ENCODE data around the gene RARS1.

RARS1 gene

DNA sequence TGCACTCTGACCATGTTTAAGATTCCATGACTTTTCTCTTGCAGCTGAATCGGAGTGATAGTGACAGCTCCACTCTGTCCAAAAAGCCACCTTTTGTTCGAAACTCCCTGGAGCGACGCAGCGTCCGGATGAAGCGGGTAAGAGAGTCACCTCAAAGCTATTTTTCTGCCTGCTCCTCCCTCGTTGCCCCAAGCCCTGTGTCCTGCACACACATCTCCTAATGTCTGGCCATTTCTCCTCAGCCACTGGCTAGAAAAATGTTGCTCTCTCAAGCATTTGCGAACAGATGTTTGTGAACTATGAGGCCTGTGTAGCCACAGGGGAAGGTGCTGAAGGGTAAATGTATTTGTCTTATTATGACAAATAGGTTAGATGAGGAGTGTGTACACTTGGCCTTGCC is 25.7 kb upstream of the RARS1 start:
- Histone ChIP-seq H3K27ac (ENCODE audit: low read depth, low read length) (no peak overlapping the region), H4K20me1 (ENCODE audit: control insufficient read depth, insufficient read depth, low read depth, low read length) (no peaks in the 10 kb centered on the region), H3F3A (ENCODE audit: control insufficient read depth, insufficient read depth) (no peaks in the 10 kb centered on the region), H3K27me3 (ENCODE audit: control insufficient read depth, low read length) (no peaks in the 10 kb centered on the region), H3K36me3 (ENCODE audit: control insufficient read depth, low read length) (no peaks in the 10 kb centered on the region), H3K4me3 (ENCODE audit: low read length) (no peak overlapping the region), H3K4me2 (ENCODE audit: low read length) (no peak overlapping the region), H3K9me3 (ENCODE audit: control insufficient read depth, insufficient read depth, low read length) (no peaks in the 10 kb centered on the region), H3K79me2 (ENCODE audit: control insufficient read depth, low read length) (no peaks in the 10 kb centered on the region), H3K4me1 (ENCODE audit: control insufficient read depth, low read length) (no peaks in the 10 kb centered on the region), H3K9me2 (replicated peaks; ENCODE audit: control insufficient read depth, low read length) (no peaks in the 10 kb centered on the region)
- TF ChIP-seq CTCF (IDR thresholded peaks at IDR 0.05; ENCODE audit: low read depth, low read length, poor library complexity, severe bottlenecking) (no peak), EZH2phosphoT487 (IDR thresholded peaks at IDR 0.05; ENCODE audit: borderline replicate concordance, low read length) (no peak)

DNA sequence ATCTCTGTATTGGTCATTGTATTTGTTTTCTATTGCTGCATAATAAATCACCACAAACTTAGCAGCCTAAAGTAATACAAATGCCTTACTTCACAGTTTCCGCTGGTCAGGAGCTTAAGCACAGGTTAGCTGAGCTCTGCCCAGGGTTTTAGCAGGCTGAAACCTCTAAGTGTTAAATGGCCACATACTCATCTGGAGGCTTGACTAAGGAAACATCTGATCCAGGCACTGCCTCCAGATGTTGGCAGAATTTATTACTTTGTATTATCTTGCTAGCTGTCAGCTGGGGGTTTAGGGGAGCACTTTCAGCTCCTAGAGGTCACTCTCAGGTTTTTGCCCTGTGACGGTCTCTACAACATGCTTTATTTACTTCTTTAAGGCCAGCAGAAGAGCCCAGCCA is 23.2 kb upstream of the RARS1 start:
- TF ChIP-seq CTCF (IDR thresholded peaks at IDR 0.05; ENCODE audit: low read depth, low read length, poor library complexity, severe bottlenecking) (no peak), EZH2phosphoT487 (IDR thresholded peaks at IDR 0.05; ENCODE audit: borderline replicate concordance, low read length) (no peak)
- Histone ChIP-seq H3K9me2 (replicated peaks; ENCODE audit: control insufficient read depth, low read length) (no peaks in the 10 kb centered on the region), H3K4me2 (ENCODE audit: low read length) (no peak overlapping the region), H3F3A (ENCODE audit: control insufficient read depth, insufficient read depth) (no peaks in the 10 kb centered on the region), H3K4me1 (ENCODE audit: control insufficient read depth, low read length) (no peaks in the 10 kb centered on the region), H4K20me1 (ENCODE audit: control insufficient read depth, insufficient read depth, low read depth, low read length) (no peaks in the 10 kb centered on the region), H3K79me2 (ENCODE audit: control insufficient read depth, low read length) (no peaks in the 10 kb centered on the region), H3K27ac (ENCODE audit: low read depth, low read length) (no peak overlapping the region), H3K36me3 (ENCODE audit: control insufficient read depth, low read length) (no peaks in the 10 kb centered on the region), H3K27me3 (ENCODE audit: control insufficient read depth, low read length) (no peaks in the 10 kb centered on the region), H3K4me3 (ENCODE audit: low read length) (no peak overlapping the region), H3K9me3 (ENCODE audit: control insufficient read depth, insufficient read depth, low read length) (no peaks in the 10 kb centered on the region)

DNA sequence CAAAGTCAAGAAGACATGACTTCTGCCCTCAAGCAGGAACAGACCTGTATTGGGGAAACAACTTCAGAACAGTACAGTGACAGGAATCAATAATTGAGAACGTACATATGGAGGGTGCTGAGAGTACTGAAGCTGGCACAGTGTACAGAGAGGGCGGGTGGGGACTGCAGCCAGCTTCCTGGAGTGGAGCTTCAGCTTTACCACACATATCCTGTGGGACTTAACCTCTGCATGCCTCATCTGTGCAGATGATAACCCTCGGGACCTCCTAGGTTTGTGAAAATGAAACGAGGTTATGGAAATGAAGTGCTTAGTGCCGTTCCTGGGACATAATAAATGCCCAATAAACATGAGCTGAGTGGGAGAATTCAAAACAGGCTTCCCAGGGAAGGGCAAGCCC is 22.1 kb upstream of the RARS1 start:
- Histone ChIP-seq H3K4me2 (ENCODE audit: low read length) (no peak overlapping the region), H3K79me2 (ENCODE audit: control insufficient read depth, low read length) (no peaks in the 10 kb centered on the region), H3K4me1 (ENCODE audit: control insufficient read depth, low read length) (no peaks in the 10 kb centered on the region), H3K27ac (ENCODE audit: low read depth, low read length) (no peak overlapping the region), H3K9me3 (ENCODE audit: control insufficient read depth, insufficient read depth, low read length) (no peaks in the 10 kb centered on the region), H3K9me2 (replicated peaks; ENCODE audit: control insufficient read depth, low read length) (no peaks in the 10 kb centered on the region), H3K36me3 (ENCODE audit: control insufficient read depth, low read length) (no peaks in the 10 kb centered on the region), H3K4me3 (ENCODE audit: low read length) (no peak overlapping the region), H4K20me1 (ENCODE audit: control insufficient read depth, insufficient read depth, low read depth, low read length) (no peaks in the 10 kb centered on the region), H3K27me3 (ENCODE audit: control insufficient read depth, low read length) (no peaks in the 10 kb centered on the region), H3F3A (ENCODE audit: control insufficient read depth, insufficient read depth) (no peaks in the 10 kb centered on the region)
- TF ChIP-seq CTCF (IDR thresholded peaks at IDR 0.05; ENCODE audit: low read depth, low read length, poor library complexity, severe bottlenecking) (no peak), EZH2phosphoT487 (IDR thresholded peaks at IDR 0.05; ENCODE audit: borderline replicate concordance, low read length) (no peak)

DNA sequence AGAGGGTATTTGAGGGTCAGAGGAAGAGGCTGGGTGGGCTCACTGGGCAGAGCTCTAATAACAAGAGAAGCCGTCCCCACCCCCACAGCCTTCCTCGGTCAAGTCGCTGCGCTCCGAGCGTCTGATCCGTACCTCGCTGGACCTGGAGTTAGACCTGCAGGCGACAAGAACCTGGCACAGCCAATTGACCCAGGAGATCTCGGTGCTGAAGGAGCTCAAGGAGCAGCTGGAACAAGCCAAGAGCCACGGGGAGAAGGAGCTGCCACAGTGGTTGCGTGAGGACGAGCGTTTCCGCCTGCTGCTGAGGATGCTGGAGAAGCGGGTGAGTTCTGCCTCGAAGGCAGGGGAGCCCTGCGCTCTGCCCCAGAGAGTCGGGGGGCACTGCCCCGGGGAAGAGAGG is 21.6 kb upstream of the RARS1 start:
- Histone ChIP-seq H3K27ac (ENCODE audit: low read depth, low read length) (no peak overlapping the region), H3K9me3 (ENCODE audit: control insufficient read depth, insufficient read depth, low read length) (no peaks in the 10 kb centered on the region), H3K36me3 (ENCODE audit: control insufficient read depth, low read length) (no peaks in the 10 kb centered on the region), H3F3A (ENCODE audit: control insufficient read depth, insufficient read depth) (no peaks in the 10 kb centered on the region), H3K27me3 (ENCODE audit: control insufficient read depth, low read length) (no peaks in the 10 kb centered on the region), H3K4me2 (ENCODE audit: low read length) (no peak overlapping the region), H3K4me1 (ENCODE audit: control insufficient read depth, low read length) (no peaks in the 10 kb centered on the region), H3K4me3 (ENCODE audit: low read length) (no peak overlapping the region), H4K20me1 (ENCODE audit: control insufficient read depth, insufficient read depth, low read depth, low read length) (no peaks in the 10 kb centered on the region), H3K9me2 (replicated peaks; ENCODE audit: control insufficient read depth, low read length) (no peaks in the 10 kb centered on the region), H3K79me2 (ENCODE audit: control insufficient read depth, low read length) (no peaks in the 10 kb centered on the region)
- TF ChIP-seq EZH2phosphoT487 (IDR thresholded peaks at IDR 0.05; ENCODE audit: borderline replicate concordance, low read length): no peak
- no peak for TF ChIP-seq CTCF (IDR thresholded peaks at IDR 0.05; ENCODE audit: low read depth, low read length, poor library complexity, severe bottlenecking)
